WERI-Rb-1 (cell line): ENCODE data around the gene LUM.
"Not testable (repeated sequence)": the region's sequence is repeated elsewhere in the genome, so short reads cannot be mapped to it uniquely, and the experiment has no call there.

Experiments
- DNase-seq: peaks from one replicate; pipeline ENCODE4 v3.0.0-alpha.2; 2020
- H3K27ac ChIP-seq: fragments of 250-450 bp; sonication (Bioruptor Pico); 2 replicates; pipeline ENCODE4 v1.5.1; 2020; ENCODE audit warnings: mild to moderate bottlenecking, moderate library complexity
- H3K27me3 ChIP-seq: fragments of 250-450 bp; sonication (Bioruptor Pico); 2 replicates; pipeline ENCODE4 v1.5.1; 2021; ENCODE audit warnings: mild to moderate bottlenecking, low read depth, moderate library complexity; ENCODE audit not compliant: insufficient read depth, severe bottlenecking
- H3K36me3 ChIP-seq: fragments of 250-450 bp; sonication (Bioruptor Pico); 2 replicates; pipeline ENCODE4 v1.5.1; 2020; ENCODE audit warnings: mild to moderate bottlenecking, moderate library complexity
- H3K4me3 ChIP-seq: 2 replicates; pipeline ENCODE4 v1.5.1; 2011; ENCODE audit warnings: low read depth, mild to moderate bottlenecking, control low read depth, low read length
- H3K9me3 ChIP-seq: fragments of 250-450 bp; sonication (Bioruptor Pico); 2 replicates; pipeline ENCODE4 v1.5.1; 2021; ENCODE audit warnings: mild to moderate bottlenecking, moderate library complexity; ENCODE audit not compliant: severe bottlenecking
- TF ChIP-seq, protein P1 (sequence below): IDR thresholded peaks from 2 replicates; pipeline ENCODE4 v1.5.1; 2011; ENCODE audit warnings: low read depth, mild to moderate bottlenecking, control low read depth, inconsistent platforms, low read length

LUM gene

DNA sequence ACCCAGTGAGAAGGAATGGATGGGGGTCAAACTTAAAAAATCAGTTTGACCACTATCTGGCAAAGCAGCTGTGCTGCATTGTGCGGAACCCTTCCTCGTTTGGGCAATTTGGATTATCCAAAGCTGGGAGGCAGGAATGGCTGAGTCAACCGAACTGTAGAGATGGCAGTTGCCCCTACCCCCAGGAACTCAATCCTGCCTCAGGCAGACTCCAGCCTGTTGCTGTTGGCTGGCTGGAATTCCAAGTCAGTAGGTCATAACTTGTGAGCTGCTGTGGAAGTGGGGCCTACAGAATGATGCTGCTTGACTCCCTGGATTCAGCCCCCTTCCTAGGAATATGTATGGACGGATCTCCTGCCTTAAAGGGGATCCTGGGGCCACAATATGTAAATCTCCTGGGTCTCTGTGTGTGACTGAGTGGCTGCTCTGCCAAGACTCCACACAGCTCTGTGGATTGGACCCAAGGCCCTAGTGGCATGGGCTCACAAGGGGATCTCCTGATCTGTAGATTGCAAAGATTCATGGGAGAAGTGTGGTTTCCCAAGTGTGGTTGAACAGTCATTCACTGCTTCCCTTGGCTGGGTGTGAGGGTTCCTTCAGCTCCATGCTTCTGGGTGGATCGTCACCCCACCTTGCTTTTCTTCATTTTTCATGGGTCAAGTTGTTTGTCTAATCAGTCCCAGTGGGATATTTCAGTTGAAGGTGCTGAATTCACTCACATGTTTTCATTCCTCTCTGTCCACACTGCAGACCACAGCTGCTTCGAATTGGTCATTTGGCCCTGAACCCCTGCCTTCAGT lies 19.2 kb downstream of the LUM start:
- Histone ChIP-seq H3K9me3 (peaks cover 5% of the 10 kb centered on the region), H3K27ac (no peak overlapping the region), H3K4me3 (no peak overlapping the region), H3K36me3 (no peaks in the 10 kb centered on the region), H3K27me3 (no peaks in the 10 kb centered on the region)
- no peak for DNase-seq
- TF ChIP-seq, protein P1, sequence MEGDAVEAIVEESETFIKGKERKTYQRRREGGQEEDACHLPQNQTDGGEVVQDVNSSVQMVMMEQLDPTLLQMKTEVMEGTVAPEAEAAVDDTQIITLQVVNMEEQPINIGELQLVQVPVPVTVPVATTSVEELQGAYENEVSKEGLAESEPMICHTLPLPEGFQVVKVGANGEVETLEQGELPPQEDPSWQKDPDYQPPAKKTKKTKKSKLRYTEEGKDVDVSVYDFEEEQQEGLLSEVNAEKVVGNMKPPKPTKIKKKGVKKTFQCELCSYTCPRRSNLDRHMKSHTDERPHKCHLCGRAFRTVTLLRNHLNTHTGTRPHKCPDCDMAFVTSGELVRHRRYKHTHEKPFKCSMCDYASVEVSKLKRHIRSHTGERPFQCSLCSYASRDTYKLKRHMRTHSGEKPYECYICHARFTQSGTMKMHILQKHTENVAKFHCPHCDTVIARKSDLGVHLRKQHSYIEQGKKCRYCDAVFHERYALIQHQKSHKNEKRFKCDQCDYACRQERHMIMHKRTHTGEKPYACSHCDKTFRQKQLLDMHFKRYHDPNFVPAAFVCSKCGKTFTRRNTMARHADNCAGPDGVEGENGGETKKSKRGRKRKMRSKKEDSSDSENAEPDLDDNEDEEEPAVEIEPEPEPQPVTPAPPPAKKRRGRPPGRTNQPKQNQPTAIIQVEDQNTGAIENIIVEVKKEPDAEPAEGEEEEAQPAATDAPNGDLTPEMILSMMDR, result no peak

DNA sequence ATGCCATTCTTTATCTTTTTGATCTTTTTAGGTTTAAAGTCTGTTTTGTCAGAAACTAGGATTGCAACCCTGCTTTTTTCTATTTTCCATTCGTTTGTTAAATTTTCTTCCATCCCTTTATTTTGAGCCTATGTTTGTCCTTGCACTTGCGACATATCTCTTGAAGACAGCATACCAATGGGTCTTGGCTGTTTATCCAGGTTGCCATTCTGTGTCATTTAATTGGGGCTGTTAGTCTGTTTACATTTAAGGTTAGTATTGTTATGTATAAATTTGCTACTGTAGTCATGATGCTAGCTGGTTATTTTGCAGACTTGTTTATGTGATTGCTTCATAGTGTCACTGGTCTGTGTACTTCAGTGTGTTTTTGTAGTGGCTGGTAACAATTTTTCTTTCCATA lies 21.3 kb downstream of the LUM start:
- not testable (repeated sequence) for H3K27me3 ChIP-seq, DNase-seq, H3K4me3 ChIP-seq, H3K27ac ChIP-seq, H3K36me3 ChIP-seq, H3K9me3 ChIP-seq

DNA sequence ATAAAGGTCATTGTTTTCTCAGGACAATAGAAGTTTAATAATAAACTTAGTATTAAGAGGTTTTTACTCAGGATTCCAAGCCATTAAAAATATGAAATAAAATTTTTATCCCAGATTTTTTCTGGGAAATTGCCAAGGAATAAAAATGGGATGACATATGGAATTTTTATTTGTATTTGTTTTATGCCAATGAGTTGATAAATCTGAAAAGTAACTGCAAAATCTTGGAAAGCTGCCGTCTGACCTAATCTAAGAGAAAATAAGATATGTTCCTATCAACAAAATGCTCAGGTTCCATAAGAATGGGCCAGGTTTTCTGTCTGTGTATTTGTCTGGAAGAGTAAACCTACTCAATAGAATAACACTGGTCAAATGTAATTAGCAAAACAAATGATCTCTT lies 31.3 kb downstream of the LUM start:
- Histone ChIP-seq H3K4me3 (no peak overlapping the region), H3K36me3 (no peaks in the 10 kb centered on the region), H3K9me3 (no peaks in the 10 kb centered on the region), H3K27me3 (no peaks in the 10 kb centered on the region), H3K27ac (no peak overlapping the region)
- DNase-seq, result no peak
- TF ChIP-seq, protein P1, result no peak

DNA sequence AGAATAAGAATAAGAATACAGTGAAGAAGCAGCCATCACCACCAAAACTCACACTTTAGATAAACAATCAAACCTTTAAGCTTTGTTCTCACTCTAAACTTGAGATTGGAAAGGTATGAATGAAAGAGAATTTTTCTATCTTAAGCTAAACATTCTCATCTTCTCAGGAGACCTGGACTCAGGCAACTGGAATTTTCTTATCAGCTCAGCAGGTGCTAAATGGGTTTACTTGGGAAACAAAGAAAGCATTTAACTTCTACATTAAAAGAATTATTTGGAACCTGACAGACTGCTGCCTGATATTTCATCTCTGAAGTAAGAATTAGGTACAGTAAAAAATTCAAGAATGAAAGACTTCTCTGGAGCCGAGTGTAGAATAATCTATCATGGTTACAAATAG lies 32.8 kb downstream of the LUM start:
- H3K27me3 ChIP-seq, result no peaks in the 10 kb centered on the region
- no peaks in the 10 kb centered on the region for H3K36me3 ChIP-seq
- no peaks in the 10 kb centered on the region for H3K9me3 ChIP-seq
- TF ChIP-seq, protein P1, result no peak
- no peak for DNase-seq
- no peak overlapping the region for H3K4me3 ChIP-seq
- no peak overlapping the region for H3K27ac ChIP-seq

DNA sequence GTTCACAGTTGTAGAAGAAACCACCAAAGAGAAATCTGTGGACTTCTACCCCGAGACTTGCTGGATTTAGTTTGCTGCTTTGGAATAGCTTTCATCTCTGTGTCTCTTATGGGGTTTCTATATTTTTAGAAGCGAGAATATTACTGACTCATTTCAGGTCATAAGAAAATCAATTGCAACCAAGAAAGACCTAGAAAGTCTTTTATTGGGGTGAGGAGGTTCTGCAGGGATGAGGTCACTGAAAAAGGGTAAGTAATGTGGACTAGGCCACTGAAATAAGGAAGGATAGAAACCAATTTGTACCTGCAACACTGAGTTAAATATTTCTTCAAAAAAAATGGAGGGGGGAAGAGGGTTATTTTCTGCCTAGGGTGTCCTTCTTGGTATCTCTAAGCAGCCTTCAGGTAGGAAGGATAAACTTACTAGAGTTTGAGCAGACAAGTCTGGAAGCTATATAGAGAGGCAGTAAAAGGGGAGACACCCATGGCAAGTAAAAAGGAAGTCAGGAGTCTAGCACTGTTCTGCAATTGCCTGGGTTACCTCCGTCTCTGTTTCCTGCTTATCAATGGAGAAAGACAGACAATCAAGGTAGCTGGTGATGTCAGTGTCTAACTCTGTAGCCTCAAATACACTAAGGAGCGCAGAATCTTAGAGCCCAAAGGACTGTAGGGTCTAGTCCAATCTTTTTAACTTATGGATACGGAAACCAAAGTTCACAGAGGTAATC lies 33.9 kb downstream of the LUM start:
- no peaks in the 10 kb centered on the region for H3K36me3 ChIP-seq
- TF ChIP-seq, protein P1, result no peak
- no peaks in the 10 kb centered on the region for H3K27me3 ChIP-seq
- DNase-seq, result no peak
- H3K4me3 ChIP-seq, result no peak overlapping the region
- H3K27ac ChIP-seq, result no peak overlapping the region
- H3K9me3 ChIP-seq, result no peaks in the 10 kb centered on the region

DNA sequence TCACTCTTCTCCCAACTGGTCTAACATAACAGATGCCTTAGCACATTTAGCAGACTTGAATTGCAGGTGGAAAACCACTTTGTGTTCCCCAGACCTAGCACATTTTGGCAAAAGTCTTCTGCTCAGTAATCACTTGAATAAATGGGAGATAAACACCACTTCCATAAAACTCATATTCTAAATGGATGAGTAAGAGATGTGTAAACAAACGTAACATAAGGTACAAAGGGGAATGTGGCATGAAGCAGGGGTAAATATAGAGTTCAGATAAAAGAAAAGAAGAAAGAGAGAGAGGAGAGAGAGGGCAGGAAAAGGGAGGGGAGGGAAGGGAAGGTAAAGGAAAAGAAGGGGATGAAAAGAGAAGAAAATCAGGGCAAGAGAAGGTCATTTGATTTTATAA lies 36.4 kb downstream of the LUM start:
- Histone ChIP-seq H3K27me3 (no peaks in the 10 kb centered on the region), H3K9me3 (no peaks in the 10 kb centered on the region), H3K27ac (no peak overlapping the region), H3K4me3 (no peak overlapping the region), H3K36me3 (no peaks in the 10 kb centered on the region)
- no peak for DNase-seq
- TF ChIP-seq, protein P1, result no peak
